GM18907 (cell line): ENCODE data around the gene SNX10.

Source experiments
- ATAC-seq: cut with Tn5 transposase; IDR thresholded peaks from one replicate; pipeline ENCODE4 v1.9.1; 2021; ENCODE audit warnings: mild to moderate bottlenecking, moderate library complexity; ENCODE audit not compliant: unreplicated experiment

Gene SNX10

GRCh38 chr7:26295586-26295985 is 3.9 kb downstream of the SNX10 start:
- ATAC-seq: no peak

GRCh38 chr7:26298472-26299058 is 6.9 kb downstream of the SNX10 start:
- no peak for ATAC-seq

- ATAC-seq: peak; percentile 55
These were observed 13.6 kb downstream of the SNX10 start for GRCh38 chr7:26305090-26305868.

- no peak for ATAC-seq
These were observed 14.4 kb downstream of the SNX10 start for GRCh38 chr7:26305869-26306665.

- no peak for ATAC-seq
These were observed 15.1 kb downstream of the SNX10 start for GRCh38 chr7:26306790-26307189.

GRCh38 chr7:26307226-26307625 is 15.6 kb downstream of the SNX10 start:
- ATAC-seq: no peak

GRCh38 chr7:26307791-26308190 is 16.1 kb downstream of the SNX10 start:
- no peak for ATAC-seq

GRCh38 chr7:26308551-26308950 is 16.9 kb downstream of the SNX10 start:
- ATAC-seq: no peak

GRCh38 chr7:26309089-26309488 is 17.4 kb downstream of the SNX10 start:
- ATAC-seq: no peak

- no peak for ATAC-seq
These were observed 20.1 kb downstream of the SNX10 start for GRCh38 chr7:26311798-26312197.

GRCh38 chr7:26317211-26317610 is 25.5 kb downstream of the SNX10 start:
- no peak for ATAC-seq

- no peak for ATAC-seq
These were observed 27.3 kb downstream of the SNX10 start for GRCh38 chr7:26318921-26319320.

- ATAC-seq: no peak
These were observed 28.0 kb downstream of the SNX10 start for GRCh38 chr7:26319636-26320035.

GRCh38 chr7:26320878-26321277 is 29.2 kb downstream of the SNX10 start:
- no peak for ATAC-seq

GRCh38 chr7:26321435-26321834 is 29.8 kb downstream of the SNX10 start:
- no peak for ATAC-seq

GRCh38 chr7:26326211-26326610 is 34.5 kb downstream of the SNX10 start:
- no peak for ATAC-seq

- ATAC-seq: peak; percentile 48
These were observed 37.1 kb downstream of the SNX10 start for GRCh38 chr7:26328498-26329390.

GRCh38 chr7:26329520-26330255 is 38.0 kb downstream of the SNX10 start:
- peak; percentile 69 for ATAC-seq

GRCh38 chr7:26331113-26331512 is 39.5 kb downstream of the SNX10 start:
- no peak for ATAC-seq

- no peak for ATAC-seq
These were observed 40.1 kb downstream of the SNX10 start for GRCh38 chr7:26331789-26332188.
